ENCODE results near the gene CNTNAP2. TPM values are rescaled to one million over a fixed set of nuclear protein-coding genes. Genes with fewer than 3 reads are reported as not detected.

The CNTNAP2 gene
- total and polyA plus RNA-seq, 2 of the 8 experiments (the other 6 are each of a cell fraction or from before 2014, with no cell fraction given) = 27.9 to 71.0 TPM

- H3K79me2 ChIP-seq (ENCODE audit: control insufficient read depth in 1 of 2, insufficient read depth in 2 of 2, low read length in 2 of 2) = no peaks in the 10 kb centered on the region
- no peak overlapping the region for H2BK120ac ChIP-seq (replicated peaks; ENCODE audit: low read depth, low read length)
- no peak overlapping the region for H3K56ac ChIP-seq (replicated peaks; ENCODE audit: insufficient read length, low read depth, low read length)
- H3K18ac ChIP-seq (ENCODE audit: extremely low read depth, low read length) = no peak overlapping the region
- no peak overlapping the region for H3K23ac ChIP-seq (ENCODE audit: insufficient read length)
- H2BK12ac ChIP-seq (ENCODE audit: low read depth, low read length) = no peak overlapping the region
- CTCF ChIA-PET (ENCODE audit: partially characterized antibody) = no interaction called here
- no peak overlapping the region for H3K9ac ChIP-seq (replicated peaks in 1 of 4; ENCODE audit: extremely low read depth in 1 of 4, low read depth in 3 of 4, low read length in 3 of 4)
- H3K27ac ChIP-seq (ENCODE audit: low read depth, low read length) = no peak overlapping the region
- no peak overlapping the region for H2AK5ac ChIP-seq (ENCODE audit: low read depth, low read length)
- H3K4me1 ChIP-seq (replicated peaks in 1 of 4; ENCODE audit: control insufficient read depth in 3 of 4, insufficient read depth in 4 of 4, low read length in 3 of 4) = no peaks in the 10 kb centered on the region
- no peaks in the 10 kb centered on the region for H3K23me2 ChIP-seq (ENCODE audit: low read depth, low read length)
- TF ChIP-seq HDAC2 (IDR thresholded peaks at IDR 0.05; ENCODE audit: borderline replicate concordance in 1 of 2, low read depth in 2 of 2, low read length in 2 of 2) = no peak
- no peak for TF ChIP-seq SUZ12 (IDR thresholded peaks at IDR 0.05; ENCODE audit: low read length)
- TF ChIP-seq SIX5 (IDR thresholded peaks at IDR 0.05; ENCODE audit: low read depth, low read length) = no peak
- H4K20me1 ChIP-seq (replicated peaks in 1 of 2; ENCODE audit: control insufficient read depth in 1 of 2, insufficient read depth in 2 of 2, low read length in 2 of 2) = no peaks in the 10 kb centered on the region
- H3K14ac ChIP-seq (ENCODE audit: insufficient read length) = no peak overlapping the region
- no peaks in the 10 kb centered on the region for H3K27me3 ChIP-seq (replicated peaks in 1 of 4; ENCODE audit: control insufficient read depth in 3 of 4, extremely low read depth in 1 of 4, insufficient read depth in 3 of 4, low read length in 3 of 4)
- no peak overlapping the region for H2AFZ ChIP-seq (ENCODE audit: low read length)
- H3K4me3 ChIP-seq (ENCODE audit: extremely low read depth in 1 of 4, insufficient read depth in 2 of 4, low read depth in 3 of 4, low read length in 4 of 4) = no peak overlapping the region
- H3K9me3 ChIP-seq (ENCODE audit: insufficient read depth in 2 of 2, low read depth in 1 of 2, low read length in 1 of 2) = peaks cover 30 to 36% of the 10 kb centered on the region in 2 experiments
- no peak overlapping the region for H4K5ac ChIP-seq (ENCODE audit: insufficient read length, low read depth, low read length)
- WGBS, 2 experiments (ENCODE audit: extremely low coverage in 1 of 2, insufficient coverage in 1 of 2, insufficient read length in 1 of 2, insufficient replicate concordance in 2 of 2, low coverage in 1 of 2, low lambda C conversion rate in 2 of 2, missing lambda C conversion rate in 1 of 2) = 86% methylated on average over 1 of the region's 1 CpG; no CpG with 5 or more reads in 1 of the 2 experiments
- no peak overlapping the region for H2BK20ac ChIP-seq (ENCODE audit: low read length)
- no peak overlapping the region for H4K8ac ChIP-seq (ENCODE audit: extremely low read depth, insufficient read depth, low read length)
- FAIRE-seq (no peak), DNase-seq (ENCODE audit: low read depth in 1 of 2, low spot score in 2 of 2) (no peak)
- H3K4me2 ChIP-seq (ENCODE audit: insufficient read depth in 1 of 2, low read depth in 2 of 2, low read length in 2 of 2) = no peak overlapping the region
- no peaks in the 10 kb centered on the region for H3K36me3 ChIP-seq (ENCODE audit: control insufficient read depth in 2 of 4, insufficient read depth in 4 of 4, low read length in 3 of 4)
- H4K91ac ChIP-seq (replicated peaks; ENCODE audit: insufficient read length, low read length) = no peak overlapping the region
- H3K79me1 ChIP-seq (ENCODE audit: low read depth, low read length) = no peaks in the 10 kb centered on the region
- no peak overlapping the region for H3K4ac ChIP-seq (replicated peaks; ENCODE audit: insufficient read length, low read depth, low read length)
- POLR2A ChIA-PET (ENCODE audit: partially characterized antibody) = no interaction called here
- no peak overlapping the region for H2BK15ac ChIP-seq (ENCODE audit: low read length)
- H2BK5ac ChIP-seq (ENCODE audit: low read depth, low read length) = no peak overlapping the region
These were observed 393.6 kb downstream of the CNTNAP2 start for GRCh38 chr7:146510088-146510680.
